ENCODE data around the gene CCSAP. TPM values are rescaled to one million over a fixed set of nuclear protein-coding genes. Genes with fewer than 3 reads are reported as not detected.

The CCSAP gene
- total RNA-seq, 1 experiment from 2014 or later: 9.5 TPM

GRCh38 chr1:229300099-229300757, 42.6 kb downstream of the CCSAP start:
- H3K9me2 ChIP-seq (replicated peaks; ENCODE audit: low read length): no peaks in the 10 kb centered on the region
- no peaks in the 10 kb centered on the region for H3K9me3 ChIP-seq (ENCODE audit: low read length)
- no peaks in the 10 kb centered on the region for H3K4me1 ChIP-seq (ENCODE audit: insufficient read depth, low read length)
- H3K4me3 ChIP-seq (ENCODE audit: low read length): no peak overlapping the region
- no peak overlapping the region for H3K4me2 ChIP-seq (ENCODE audit: low read length)
- no peaks in the 10 kb centered on the region for H3F3A ChIP-seq (ENCODE audit: low read length, unreplicated experiment)
- CTCF ChIA-PET: no interaction called here
- intact Hi-C loops (cut with micrococcal nuclease): no loop called here
- no peak overlapping the region for H3K9ac ChIP-seq (ENCODE audit: low read length)
- no peaks in the 10 kb centered on the region for H3K79me2 ChIP-seq (ENCODE audit: low read length)
- BruUV-seq (replicated peaks): no TSS peak
- ATAC-seq (peak; percentile 55; the same call in 1 of the 2 replicates), DNase-seq (peak; percentile 23)
- TF ChIP-seq EZH2 (IDR thresholded peaks at IDR 0.05; ENCODE audit: low read length, unreplicated experiment): no peak
- no peak for TF ChIP-seq EZH2phosphoT487 (IDR thresholded peaks at IDR 0.05; ENCODE audit: borderline replicate concordance, low read length)
- no peak for TF ChIP-seq CTCF (conservative IDR thresholded peaks at IDR 0.05; ENCODE audit: low read depth, low read length)
- peaks cover 22% of the 10 kb centered on the region; the same call in 1 of the 2 replicates for H3K36me3 ChIP-seq (ENCODE audit: low read depth, low read length)
- POLR2A ChIA-PET (ENCODE audit: unreplicated experiment): no interaction called here
- no peaks in the 10 kb centered on the region for H3K27me3 ChIP-seq (ENCODE audit: low read length)
- H3K27ac ChIP-seq (ENCODE audit: low read length): no peak overlapping the region
- no peaks in the 10 kb centered on the region for H4K20me1 ChIP-seq (ENCODE audit: low read length)
- H2AFZ ChIP-seq (ENCODE audit: low read length): no peak overlapping the region

GRCh38 chr1:229298887-229299503, 43.9 kb downstream of the CCSAP start:
- Histone ChIP-seq H3K36me3 (ENCODE audit: low read depth, low read length) (peaks cover 22% of the 10 kb centered on the region; the same call in 1 of the 2 replicates), H3K4me3 (ENCODE audit: low read length) (no peak overlapping the region), H2AFZ (ENCODE audit: low read length) (no peak overlapping the region), H3K79me2 (ENCODE audit: low read length) (no peaks in the 10 kb centered on the region), H3K27me3 (ENCODE audit: low read length) (no peaks in the 10 kb centered on the region), H3K27ac (ENCODE audit: low read length) (no peak overlapping the region), H3K9ac (ENCODE audit: low read length) (no peak overlapping the region), H3F3A (ENCODE audit: low read length, unreplicated experiment) (no peaks in the 10 kb centered on the region), H3K4me2 (ENCODE audit: low read length) (no peak overlapping the region), H4K20me1 (ENCODE audit: low read length) (no peaks in the 10 kb centered on the region), H3K4me1 (ENCODE audit: insufficient read depth, low read length) (no peaks in the 10 kb centered on the region), H3K9me2 (replicated peaks; ENCODE audit: low read length) (no peaks in the 10 kb centered on the region), H3K9me3 (ENCODE audit: low read length) (no peaks in the 10 kb centered on the region)
- POLR2A ChIA-PET (ENCODE audit: unreplicated experiment): interaction anchor here (0.6 kb wide), 1 partner anchor 45 kb away, joined by 3 read pairs; no protein-coding TSS in a partner anchor
- intact Hi-C loops (cut with micrococcal nuclease): no loop called here
- CTCF ChIA-PET: no interaction called here
- DNase-seq: no peak
- BruUV-seq (replicated peaks): no TSS peak
- TF ChIP-seq EZH2 (IDR thresholded peaks at IDR 0.05; ENCODE audit: low read length, unreplicated experiment) (no peak), CTCF (conservative IDR thresholded peaks at IDR 0.05; ENCODE audit: low read depth, low read length) (no peak), EZH2phosphoT487 (IDR thresholded peaks at IDR 0.05; ENCODE audit: borderline replicate concordance, low read length) (no peak)
- no peak for ATAC-seq

GRCh38 chr1:229298420-229298819, 44.4 kb downstream of the CCSAP start:
- intact Hi-C loops (cut with micrococcal nuclease): no loop called here
- H3K9me2 ChIP-seq (replicated peaks; ENCODE audit: low read length): no peaks in the 10 kb centered on the region
- no peaks in the 10 kb centered on the region for H3K27me3 ChIP-seq (ENCODE audit: low read length)
- ChIA-PET POLR2A (ENCODE audit: unreplicated experiment) (no interaction called here), CTCF (no interaction called here)
- no peak for TF ChIP-seq EZH2phosphoT487 (IDR thresholded peaks at IDR 0.05; ENCODE audit: borderline replicate concordance, low read length)
- TF ChIP-seq EZH2 (IDR thresholded peaks at IDR 0.05; ENCODE audit: low read length, unreplicated experiment): no peak
- TF ChIP-seq CTCF (conservative IDR thresholded peaks at IDR 0.05; ENCODE audit: low read depth, low read length): no peak
- no peaks in the 10 kb centered on the region for H3K79me2 ChIP-seq (ENCODE audit: low read length)
- DNase-seq: no peak
- no peaks in the 10 kb centered on the region for H3F3A ChIP-seq (ENCODE audit: low read length, unreplicated experiment)
- no peaks in the 10 kb centered on the region for H3K9me3 ChIP-seq (ENCODE audit: low read length)
- no peak overlapping the region for H3K4me3 ChIP-seq (ENCODE audit: low read length)
- BruUV-seq (replicated peaks): no TSS peak
- H2AFZ ChIP-seq (ENCODE audit: low read length): no peak overlapping the region
- H3K9ac ChIP-seq (ENCODE audit: low read length): no peak overlapping the region
- ATAC-seq: no peak
- H3K27ac ChIP-seq (ENCODE audit: low read length): no peak overlapping the region
- H3K36me3 ChIP-seq (ENCODE audit: low read depth, low read length): peaks cover 16% of the 10 kb centered on the region; the same call in 1 of the 2 replicates
- no peaks in the 10 kb centered on the region for H4K20me1 ChIP-seq (ENCODE audit: low read length)
- H3K4me1 ChIP-seq (ENCODE audit: insufficient read depth, low read length): no peaks in the 10 kb centered on the region
- no peak overlapping the region for H3K4me2 ChIP-seq (ENCODE audit: low read length)
